Measurements from ENCODE around the gene GPR173. TPM values are rescaled to one million over a fixed set of nuclear protein-coding genes. Genes with fewer than 3 reads are reported as not detected.

The GPR173 gene
- total RNA-seq, 1 donor from 2014 or later, result 21.2 TPM

DNA sequence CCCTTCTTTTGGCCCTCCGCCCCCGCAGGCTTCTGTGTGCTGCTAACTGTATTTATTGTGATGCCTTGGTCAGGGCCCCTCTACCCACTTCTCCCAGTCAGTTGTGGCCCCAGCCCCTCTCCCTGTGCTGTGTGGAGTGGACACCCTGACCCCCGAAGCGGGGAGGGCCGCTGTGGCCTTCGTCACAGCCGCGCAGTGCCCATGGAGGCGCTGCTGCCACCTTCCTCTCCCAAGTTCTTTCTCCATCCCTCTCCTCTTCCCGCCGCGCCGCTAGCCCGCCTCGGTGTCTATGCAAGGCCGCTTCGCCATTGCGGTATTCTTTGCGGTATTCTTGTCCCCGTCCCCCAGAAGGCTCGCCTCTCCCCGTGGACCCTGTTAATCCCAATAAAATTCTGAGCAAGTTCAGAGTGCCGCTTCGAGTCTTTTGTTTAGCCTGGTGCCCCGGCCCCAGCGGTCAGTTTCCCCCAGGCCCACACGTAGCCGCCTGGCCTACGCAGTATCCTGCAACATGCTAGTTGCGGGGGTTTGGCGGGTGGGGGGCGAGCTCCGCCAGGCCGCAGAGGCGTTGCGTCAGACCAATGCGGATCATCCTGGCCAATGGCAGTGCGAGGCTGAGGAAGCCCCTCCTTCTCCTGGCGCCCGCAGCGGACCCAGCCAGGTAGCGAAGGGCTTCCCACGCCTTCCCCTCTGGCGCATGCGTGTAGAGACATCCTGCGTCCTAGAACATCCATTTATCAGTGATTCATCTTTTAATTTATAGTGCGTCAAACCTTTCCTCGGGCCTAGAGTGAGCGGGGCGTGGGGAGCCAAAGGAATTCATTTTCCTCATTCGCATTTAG, 39.8 kb downstream of the GPR173 start:
- DNase-seq (ENCODE audit: low spot score in 2 of 2) (peak in 1 of 2 donors; percentile 65), FAIRE-seq (no peak)

DNA sequence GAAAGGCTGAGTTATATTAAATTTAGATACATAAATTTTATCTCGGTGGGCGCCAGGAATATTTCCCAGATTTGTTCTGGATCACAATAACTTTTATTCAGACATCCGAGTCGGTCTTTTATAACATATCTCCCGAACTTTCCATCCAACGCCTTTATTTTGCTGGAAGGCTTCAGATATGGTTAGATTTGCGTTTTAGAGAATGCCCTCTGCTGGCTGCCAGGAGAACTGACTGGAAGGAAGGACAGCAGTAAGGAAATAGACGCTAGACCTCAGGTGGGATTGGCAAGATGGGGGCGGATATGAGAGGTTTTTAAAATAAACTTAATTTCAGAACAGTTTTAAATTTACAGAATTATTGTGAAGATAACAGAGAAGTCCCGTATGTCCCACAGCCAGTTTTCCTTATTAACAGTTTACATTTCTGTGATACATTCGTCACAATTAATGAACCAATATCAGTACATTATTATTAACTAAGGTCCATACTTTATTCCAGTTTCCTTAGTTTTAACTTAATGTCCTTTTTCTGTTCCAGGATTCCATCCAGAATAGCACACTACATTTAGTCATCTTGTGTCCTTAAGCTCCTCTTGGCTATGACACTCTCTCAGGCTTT, 40.7 kb downstream of the GPR173 start:
- FAIRE-seq (no peak), DNase-seq (ENCODE audit: low spot score in 2 of 2) (peak in 1 of 2 donors; percentile 54)

DNA sequence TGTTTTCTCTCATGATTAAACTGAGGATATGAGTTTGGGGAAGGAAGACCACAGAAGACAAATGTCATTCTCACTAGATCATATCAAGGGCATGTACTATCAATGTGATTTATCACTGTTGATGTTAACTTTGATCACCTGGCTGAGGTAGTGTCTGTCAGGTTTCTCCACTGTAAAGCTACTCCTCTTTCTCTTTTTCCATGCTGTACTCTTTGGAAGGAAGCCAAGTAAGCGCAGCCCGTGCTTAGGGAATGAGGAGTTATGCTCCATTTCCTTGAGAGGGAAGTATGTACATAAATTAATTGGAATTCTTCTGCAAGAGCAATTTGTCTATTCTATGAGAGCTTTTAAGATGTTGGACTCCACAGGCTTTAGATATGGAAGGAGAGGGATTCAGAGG, 41.3 kb downstream of the GPR173 start:
- DNase-seq (ENCODE audit: low spot score in 2 of 2) (no peak), FAIRE-seq (no peak)

DNA sequence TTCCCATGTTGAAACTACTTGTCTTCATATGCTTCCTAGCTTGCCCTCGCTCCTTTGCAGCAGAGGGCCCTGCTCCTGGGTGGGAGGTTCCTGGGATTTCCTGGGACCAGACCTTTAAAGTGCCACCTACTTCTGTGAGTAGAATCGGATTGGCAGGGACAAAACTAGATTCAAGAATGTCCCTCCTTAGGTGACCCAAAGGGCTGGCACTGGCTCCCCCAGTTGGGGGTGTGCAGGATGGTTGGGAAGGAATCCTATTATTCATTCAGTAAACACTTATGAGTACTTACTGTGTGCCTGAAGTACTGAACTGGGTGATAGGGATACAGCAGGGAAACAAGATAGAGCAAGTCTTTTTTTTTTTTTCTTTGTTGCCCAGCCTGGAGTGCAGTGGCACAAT, 42.8 kb downstream of the GPR173 start:
- FAIRE-seq, result no peak
- no peak for DNase-seq (ENCODE audit: low spot score in 2 of 2)

DNA sequence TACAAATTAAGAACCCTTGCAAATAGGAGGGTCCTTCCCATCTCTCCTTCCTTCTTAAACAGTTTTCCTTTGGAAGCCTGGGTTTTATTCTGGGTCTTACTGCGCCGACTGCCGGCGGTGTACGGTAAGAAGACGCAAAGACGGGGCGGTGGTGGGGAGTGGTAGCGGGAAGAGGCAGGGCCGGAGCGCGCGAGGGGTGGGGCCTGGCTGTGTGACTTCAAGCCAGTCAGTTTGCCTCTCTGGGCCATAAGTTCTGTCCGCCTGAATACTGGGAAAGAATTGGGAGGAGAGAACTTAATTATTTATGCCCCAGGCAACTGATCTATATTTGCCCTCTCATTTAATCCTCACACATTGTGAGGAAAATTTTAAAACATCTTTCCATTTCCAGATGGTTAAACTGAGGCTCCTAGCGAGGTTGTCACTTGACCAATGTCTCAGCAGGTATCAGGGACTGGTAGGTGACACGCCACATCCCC, 44.6 kb downstream of the GPR173 start:
- DNase-seq (ENCODE audit: low spot score in 2 of 2) (peak in 1 of 2 donors; percentile 44), FAIRE-seq (no peak)

DNA sequence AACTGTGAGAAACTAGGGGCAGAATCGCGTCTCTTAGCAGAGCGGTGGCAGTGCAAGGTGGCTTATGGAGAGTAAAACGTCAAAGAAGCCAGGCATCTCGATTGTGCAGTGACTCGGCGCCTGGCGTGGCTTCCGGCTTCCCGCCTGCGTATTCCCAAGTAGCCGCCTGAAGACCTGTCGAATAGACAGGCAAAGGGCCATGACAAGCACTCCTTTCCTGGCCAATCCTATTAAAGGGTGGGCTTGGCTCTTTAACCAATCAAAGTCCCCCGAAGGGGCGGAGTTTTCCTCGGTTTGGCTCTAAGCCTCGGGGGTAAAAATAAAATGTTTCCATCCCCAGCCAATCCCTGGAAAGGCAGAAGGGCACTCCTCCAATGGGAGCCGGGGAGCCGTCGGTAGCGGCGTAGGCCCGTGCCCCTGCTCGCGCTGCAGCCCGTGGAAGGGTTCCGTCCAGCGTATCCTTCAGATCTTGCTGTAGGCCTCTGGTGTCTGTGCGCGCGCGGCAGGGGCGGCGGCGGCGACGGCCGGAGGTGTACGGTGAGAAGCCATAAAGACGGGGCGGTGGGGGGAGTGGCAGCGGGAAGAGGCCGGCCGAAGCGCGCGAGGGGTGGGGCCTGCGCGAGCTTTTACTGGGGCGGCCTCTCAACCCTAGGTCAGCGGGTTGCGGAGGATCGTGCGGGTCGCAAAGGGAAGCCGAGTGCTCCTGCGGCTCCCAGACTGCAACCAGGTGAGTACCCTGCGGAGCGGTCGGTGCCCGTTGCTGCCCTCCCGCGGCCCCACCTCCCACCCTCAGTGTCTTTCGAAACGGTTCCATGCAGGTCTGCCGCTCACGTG, 45.4 kb downstream of the GPR173 start, which contains the start of gene KANTR:
Gene KANTR, plus strand, starts transcription at position 395 of the 834 bp plus-strand sequence. CDS start 30,131 bp downstream, outside the sequence.
- peak; percentile 80 to 84 for DNase-seq (ENCODE audit: low spot score in 2 of 2)
- FAIRE-seq, result no peak

DNA sequence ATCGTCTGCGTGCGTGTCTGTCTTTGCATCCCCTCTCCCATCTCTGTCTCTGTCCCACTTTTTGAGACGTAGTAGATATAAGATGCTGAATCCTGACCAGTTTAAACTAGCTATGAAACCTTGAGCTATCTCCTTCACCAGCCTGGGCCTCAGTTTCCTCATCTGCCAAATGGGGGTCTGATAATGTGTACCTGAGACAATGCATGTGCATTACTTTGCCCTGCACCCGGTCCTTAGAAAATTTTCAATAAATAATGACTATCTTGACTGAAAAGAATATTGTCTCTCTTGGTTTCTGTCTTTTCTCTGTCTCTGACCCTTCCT, 46.0 kb downstream of the GPR173 start:
- no peak for DNase-seq (ENCODE audit: low spot score in 2 of 2)
- FAIRE-seq, result no peak

DNA sequence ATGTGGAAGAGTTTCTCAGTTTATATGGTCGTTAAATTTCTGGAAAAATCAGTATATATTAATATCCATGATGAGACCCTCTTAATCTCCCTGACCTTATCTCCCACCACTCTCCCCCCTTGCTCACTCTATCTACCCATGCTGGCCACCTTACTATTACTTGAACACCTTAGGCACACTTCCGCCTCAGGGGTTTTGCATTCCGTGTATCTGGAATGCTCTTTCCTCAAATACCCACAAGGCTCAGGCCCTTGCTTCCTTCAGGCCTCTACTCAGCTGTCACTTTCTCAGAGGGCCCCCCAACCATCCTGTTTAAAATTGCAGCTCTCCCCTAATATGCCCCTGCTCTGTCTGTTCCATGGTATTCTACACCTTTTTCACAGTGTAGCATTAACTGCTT, 47.2 kb downstream of the GPR173 start:
- FAIRE-seq (no peak), DNase-seq (ENCODE audit: low spot score in 2 of 2) (no peak)

DNA sequence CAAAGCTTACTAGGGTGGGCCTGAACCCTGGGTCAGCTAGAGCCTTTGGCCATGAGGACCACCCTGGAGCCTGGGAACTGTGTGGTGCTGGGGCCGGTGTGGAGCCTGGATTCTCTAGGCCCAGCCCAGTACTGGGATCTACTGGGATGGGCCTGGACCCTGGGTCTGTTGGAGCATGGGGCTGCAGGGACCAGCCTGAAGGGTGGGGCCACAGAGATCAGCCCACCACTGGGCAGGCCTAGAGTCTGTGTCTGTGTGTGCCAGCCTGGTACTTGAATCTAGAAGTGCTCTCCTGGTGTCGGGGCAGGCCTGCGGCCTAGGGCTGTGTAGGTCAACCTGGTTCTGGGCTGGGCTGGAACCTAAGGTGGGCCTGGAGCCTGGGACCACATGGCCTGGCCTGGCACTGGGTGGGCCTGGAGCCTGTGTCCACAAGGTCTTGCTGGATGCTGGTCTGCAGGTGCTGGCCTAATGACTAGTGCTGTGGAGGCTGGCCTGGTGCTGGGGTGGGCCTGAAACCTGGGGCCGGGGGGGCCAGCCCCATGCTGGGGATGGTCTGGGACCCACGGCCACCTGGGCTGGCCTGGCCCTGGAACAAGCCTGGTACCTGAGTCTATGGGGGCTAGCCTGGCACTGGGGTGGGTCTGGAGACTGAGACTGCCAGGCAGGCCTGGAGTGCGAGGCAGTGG, 66.4 kb downstream of the GPR173 start:
- FAIRE-seq (no peak), DNase-seq (ENCODE audit: low spot score in 2 of 2) (no peak)

DNA sequence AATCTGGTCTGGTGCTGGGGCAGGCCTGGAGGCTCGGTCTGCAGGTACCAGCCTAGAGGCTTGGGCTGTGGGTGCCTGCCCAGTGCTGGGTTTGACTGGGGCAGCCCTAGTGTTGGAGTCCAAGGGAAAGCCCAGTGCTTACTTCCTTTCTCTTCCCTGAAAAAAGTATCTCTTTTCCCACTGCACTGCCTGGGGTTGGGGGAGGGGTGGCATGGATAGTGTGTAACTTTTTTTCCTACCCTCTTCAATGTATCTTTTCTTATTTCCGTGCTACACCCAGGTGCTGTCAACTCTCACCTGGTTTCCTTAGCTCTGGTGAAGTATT, 66.9 kb downstream of the GPR173 start:
- FAIRE-seq, result no peak

DNA sequence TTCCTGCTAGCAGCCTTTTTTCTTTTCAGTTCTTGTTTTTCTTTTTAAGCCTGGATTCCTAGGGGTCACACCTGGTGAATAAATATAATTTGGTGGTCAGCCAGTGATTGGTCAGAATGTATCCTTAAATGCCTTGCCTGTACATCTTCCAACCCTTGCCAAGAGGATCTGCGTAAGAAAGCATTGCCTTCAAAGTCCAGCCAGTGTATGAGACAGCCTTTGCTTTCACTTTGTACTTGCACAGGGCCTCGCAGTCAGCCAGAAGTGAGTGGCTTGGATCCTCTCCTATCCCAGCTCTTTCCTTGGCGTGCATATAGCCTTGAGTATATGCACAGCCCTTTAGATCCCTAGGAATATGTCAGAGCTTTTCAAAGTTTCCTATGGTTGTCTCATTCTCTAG, 67.5 kb downstream of the GPR173 start:
- DNase-seq (ENCODE audit: low spot score in 2 of 2) (peak in 1 of 2 donors; percentile 12), FAIRE-seq (no peak)

More for the DNA sequence above, 66.9 kb downstream of the GPR173 start:
- DNase-seq (ENCODE audit: low spot score in 2 of 2), result no peak

DNA sequence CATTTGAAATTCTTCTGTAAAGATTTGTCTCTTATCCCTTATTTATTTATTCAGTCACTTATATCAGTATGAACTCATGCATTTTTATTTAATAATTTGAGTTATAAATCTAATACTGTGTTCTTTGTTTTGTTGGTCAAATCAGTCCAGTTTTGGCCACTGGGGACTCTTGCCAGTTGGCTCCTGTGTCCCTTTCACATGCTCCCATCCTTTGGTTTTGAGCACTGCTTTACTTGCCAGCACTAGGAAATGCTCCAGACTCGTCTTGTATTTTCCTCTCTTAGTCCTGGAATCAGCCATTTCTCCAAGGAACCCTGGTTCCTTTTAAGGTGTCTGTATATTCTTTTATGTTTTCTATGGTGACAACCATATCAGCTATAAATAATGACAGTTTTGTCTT, 73.4 kb downstream of the GPR173 start:
- DNase-seq (ENCODE audit: low spot score in 2 of 2) (no peak), FAIRE-seq (no peak)

DNA sequence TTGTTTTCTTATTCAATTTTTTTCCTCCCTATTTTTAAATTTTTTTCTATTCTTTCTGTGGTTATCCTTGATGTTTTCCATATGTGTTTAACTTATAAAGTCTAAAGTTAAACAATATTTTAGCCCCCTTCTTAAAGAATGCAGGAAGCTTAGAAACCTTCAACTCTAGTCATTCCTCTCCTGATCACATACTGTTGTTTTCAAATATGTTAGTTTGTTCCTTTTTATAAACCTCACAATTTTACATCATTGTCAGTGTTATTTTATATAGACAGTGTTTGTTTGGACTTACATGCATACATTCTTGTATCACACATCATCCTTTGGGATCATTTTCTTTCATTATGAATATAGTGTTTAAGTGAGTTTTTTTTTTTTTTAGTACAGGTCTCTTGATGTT, 76.9 kb downstream of the GPR173 start:
- DNase-seq (ENCODE audit: low spot score in 2 of 2) (no peak), FAIRE-seq (no peak)

DNA sequence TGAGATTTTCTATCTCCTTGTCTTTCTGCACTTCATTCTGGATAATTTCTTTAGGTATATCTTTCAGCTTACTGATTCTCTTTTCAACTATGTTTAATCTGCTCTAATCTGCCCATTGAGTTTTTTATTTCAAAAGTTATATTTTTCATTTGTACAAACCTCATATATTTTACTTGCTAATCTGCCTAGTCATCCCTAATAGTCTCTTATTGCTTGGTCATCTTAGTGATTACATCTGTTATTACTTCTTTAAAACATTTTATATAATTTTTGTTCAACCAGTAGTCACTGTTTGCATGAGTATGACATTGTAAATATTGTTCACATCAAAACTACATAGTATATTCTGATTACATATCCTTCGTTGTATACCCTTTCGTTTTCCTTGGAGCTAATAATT, 77.8 kb downstream of the GPR173 start:
- FAIRE-seq (no peak), DNase-seq (ENCODE audit: low spot score in 2 of 2) (no peak)

DNA sequence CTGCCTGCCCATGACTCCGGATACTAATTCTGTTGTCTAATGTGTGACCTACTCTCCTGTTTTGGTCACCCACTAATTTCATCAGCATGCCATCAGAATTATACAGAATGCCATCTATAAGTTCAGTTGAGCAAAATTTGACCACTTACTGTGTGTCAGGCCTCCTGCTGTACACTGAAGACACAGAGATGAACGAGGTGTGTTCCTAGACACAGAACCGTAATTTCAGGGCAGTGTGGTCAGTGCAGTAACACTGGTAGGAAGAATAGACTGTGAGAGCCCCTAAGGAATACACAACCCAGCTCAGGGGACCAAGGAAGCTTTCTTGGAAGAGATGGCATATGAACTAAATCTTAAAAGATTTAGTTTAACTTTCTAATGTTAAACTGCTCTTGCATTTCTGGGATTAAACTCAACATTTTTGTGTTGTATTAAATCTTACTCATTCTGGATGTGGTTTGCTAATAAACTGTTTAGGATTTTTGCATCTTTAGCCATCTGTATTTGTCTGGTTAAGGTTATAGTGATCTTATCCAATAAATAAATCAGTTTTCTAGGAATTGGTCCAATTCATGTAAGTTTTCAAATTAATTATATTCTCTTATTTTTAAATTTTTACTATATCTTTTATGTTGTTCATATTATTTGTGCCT, 79.6 kb downstream of the GPR173 start:
- DNase-seq (ENCODE audit: low spot score in 2 of 2), result no peak
- FAIRE-seq, result no peak

Small RNA genes within 50 kb of the gene (small RNA-seq; reads per million reads assigned to genes)
- not detected for gene AL591212.2

Other genes starting within 250 kb of the GPR173 start
- not detected for gene XAGE5, start 237.5 kb upstream of the GPR173 start, total RNA-seq
- not detected for gene XAGE3, start 180.7 kb upstream of the GPR173 start, total RNA-seq
- 22.0 TPM for gene FAM156B, start 151.5 kb upstream of the GPR173 start, total RNA-seq
- 6.5 TPM for gene FAM156A, start 90.3 kb upstream of the GPR173 start, total RNA-seq
- gene TSPYL2, start 33.6 kb downstream of the GPR173 start, total RNA-seq, result 10.2 TPM
- 22.8 TPM for gene KANTR, start 45.4 kb downstream of the GPR173 start, total RNA-seq
- 62.4 TPM for gene KDM5C, start 176.4 kb downstream of the GPR173 start, total RNA-seq
- 9.8 TPM for gene IQSEC2, start 232.8 kb downstream of the GPR173 start, total RNA-seq

All from frontal cortex (tissue), 4 donors.